HG02610 (cell line): ENCODE measurements around the gene PDYN.

Experiments
- ATAC-seq: cut with Tn5 transposase; IDR thresholded peaks from one replicate; pipeline ENCODE4 v1.9.1; 2021; ENCODE audit warnings: mild to moderate bottlenecking, moderate library complexity; ENCODE audit not compliant: unreplicated experiment

Gene PDYN

GRCh38 chr20:1935696-1936366, 58.0 kb downstream of the PDYN start:
- ATAC-seq = no peak

- no peak for ATAC-seq
Observed at GRCh38 chr20:1934721-1935573, 58.9 kb downstream of the PDYN start.

- ATAC-seq = no peak
Observed at GRCh38 chr20:1934156-1934555, 59.7 kb downstream of the PDYN start.

GRCh38 chr20:1933465-1933870, 60.4 kb downstream of the PDYN start:
- ATAC-seq = no peak

- no peak for ATAC-seq
Observed at GRCh38 chr20:1932971-1933370, 60.9 kb downstream of the PDYN start.

- ATAC-seq = no peak
Observed at GRCh38 chr20:1931830-1932229, 62.0 kb downstream of the PDYN start.

GRCh38 chr20:1930165-1930564, 63.7 kb downstream of the PDYN start:
- ATAC-seq = no peak

- no peak for ATAC-seq
Observed at GRCh38 chr20:1929460-1929859, 64.4 kb downstream of the PDYN start.

- no peak for ATAC-seq
Observed at GRCh38 chr20:1928782-1929181, 65.1 kb downstream of the PDYN start.
